GM10266 (cell line): ENCODE measurements around the gene LENG9.

Source experiments
- DNase-seq: peaks from one replicate; pipeline ENCODE4 v3.0.0; 2012; ENCODE audit errors: extremely low spot score
- CTCF ChIP-seq: IDR thresholded peaks from 2 replicates; pipeline ENCODE4 v1.5.1; 2012; ENCODE audit warnings: mild to moderate bottlenecking, low read depth; ENCODE audit not compliant: control insufficient read depth, insufficient read depth; ENCODE audit errors: missing control alignments

The LENG9 gene

GRCh38 chr19:54455786-54456422, 7.7 kb downstream of the LENG9 start:
- no peak for TF ChIP-seq CTCF
- DNase-seq: no peak

- DNase-seq: no peak
- no peak for TF ChIP-seq CTCF
Observed at GRCh38 chr19:54454781-54455675, 8.6 kb downstream of the LENG9 start.

GRCh38 chr19:54453921-54454780, 9.4 kb downstream of the LENG9 start:
- no peak for TF ChIP-seq CTCF
- no peak for DNase-seq

- no peak for DNase-seq
- TF ChIP-seq CTCF: no peak
Observed at GRCh38 chr19:54452626-54453025, 11.0 kb downstream of the LENG9 start.

GRCh38 chr19:54451997-54452396, 11.6 kb downstream of the LENG9 start:
- no peak for TF ChIP-seq CTCF
- DNase-seq: no peak

GRCh38 chr19:54451331-54451871, 12.2 kb downstream of the LENG9 start:
- no peak for TF ChIP-seq CTCF
- DNase-seq: no peak

- no peak for TF ChIP-seq CTCF
- no peak for DNase-seq
Observed at GRCh38 chr19:54449701-54450069, 13.9 kb downstream of the LENG9 start.
